NCI-H446 treated with DMSO at 0.1 percent for 48 hours (cell line): ENCODE data around the gene THUMPD3.
A peak's percentile ranks its signal among the peaks of the same experiment; 100 is the strongest.

Experiments used
- DNase-seq: peaks from one replicate; lab custom pipeline; 2025; lab: John Stamatoyannopoulos, UW

The THUMPD3 gene

DNA sequence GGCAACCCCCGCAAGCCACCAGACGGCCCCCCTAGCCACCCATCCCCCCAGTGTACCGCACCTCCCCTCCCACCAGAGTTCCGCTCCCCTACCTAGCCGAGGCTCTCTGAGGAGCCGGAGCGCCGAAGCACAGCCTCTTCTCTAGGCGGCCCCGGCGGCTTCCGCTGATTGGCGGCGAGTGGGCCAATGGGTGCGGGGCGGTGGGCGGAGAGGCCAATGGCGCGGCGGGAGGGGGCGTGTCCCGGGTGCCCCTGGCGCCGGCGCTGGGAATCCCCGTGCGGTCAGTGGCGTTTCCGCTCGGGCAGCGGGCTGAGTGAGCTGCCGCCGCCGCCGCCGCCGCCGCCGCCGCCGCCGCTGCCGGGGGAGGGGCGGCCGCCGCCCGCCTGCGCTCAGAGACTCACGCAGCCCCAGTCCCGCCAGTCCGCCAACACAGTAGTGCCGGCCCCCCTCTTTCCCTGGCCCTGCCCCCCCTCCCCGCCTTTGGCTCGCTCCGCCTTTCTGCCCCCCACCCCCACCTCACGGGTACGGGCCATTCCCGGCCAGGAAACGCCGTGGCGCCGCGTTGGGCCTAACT, 34.6 kb downstream of the THUMPD3 start, which contains the start of gene SETD5:
SETD5 (plus strand) TSS at position 284 of the 574 bp plus-strand sequence. CDS start 31,324 bp downstream, outside the sequence.
- DNase-seq: peak; percentile 85

DNA sequence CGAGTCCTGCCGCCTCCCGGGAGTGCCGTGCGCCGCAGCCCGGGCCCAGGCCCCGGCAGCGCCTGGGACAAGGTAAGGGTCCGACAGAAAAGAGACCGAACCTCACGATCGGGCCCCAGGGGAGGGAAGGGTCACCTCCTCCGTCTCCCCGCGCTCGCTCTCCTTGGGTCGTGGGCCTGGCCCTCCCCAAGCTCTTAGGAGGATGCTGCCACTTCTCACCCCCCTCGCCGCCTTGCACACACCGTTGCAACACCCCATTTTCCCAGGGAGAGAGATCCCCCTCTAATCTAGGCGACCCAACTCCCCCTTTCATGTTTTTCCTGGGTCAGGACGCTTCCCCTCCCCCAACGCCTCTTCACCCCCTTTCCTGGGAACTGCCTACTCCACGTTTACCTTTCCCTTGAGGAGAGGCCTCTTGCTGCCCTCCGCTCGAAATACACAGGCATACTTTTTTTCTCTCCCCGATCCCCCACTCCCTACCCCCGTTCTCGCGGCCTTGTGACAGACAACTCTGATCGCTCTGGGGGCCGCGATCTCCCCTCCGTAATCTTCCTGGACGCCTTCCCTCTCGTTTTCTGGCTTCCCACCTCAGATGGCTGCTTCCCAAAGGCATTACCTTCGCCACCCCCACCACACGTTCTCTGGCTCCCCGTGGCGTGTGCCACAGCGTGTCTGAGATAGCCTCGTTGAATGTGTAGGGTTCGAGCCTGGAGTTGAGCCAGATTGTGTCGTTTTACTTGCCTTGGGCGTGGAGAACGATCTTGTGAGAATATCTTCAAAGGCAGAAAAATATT, 35.2 kb downstream of the THUMPD3 start:
- peak; percentile 14 for DNase-seq

DNA sequence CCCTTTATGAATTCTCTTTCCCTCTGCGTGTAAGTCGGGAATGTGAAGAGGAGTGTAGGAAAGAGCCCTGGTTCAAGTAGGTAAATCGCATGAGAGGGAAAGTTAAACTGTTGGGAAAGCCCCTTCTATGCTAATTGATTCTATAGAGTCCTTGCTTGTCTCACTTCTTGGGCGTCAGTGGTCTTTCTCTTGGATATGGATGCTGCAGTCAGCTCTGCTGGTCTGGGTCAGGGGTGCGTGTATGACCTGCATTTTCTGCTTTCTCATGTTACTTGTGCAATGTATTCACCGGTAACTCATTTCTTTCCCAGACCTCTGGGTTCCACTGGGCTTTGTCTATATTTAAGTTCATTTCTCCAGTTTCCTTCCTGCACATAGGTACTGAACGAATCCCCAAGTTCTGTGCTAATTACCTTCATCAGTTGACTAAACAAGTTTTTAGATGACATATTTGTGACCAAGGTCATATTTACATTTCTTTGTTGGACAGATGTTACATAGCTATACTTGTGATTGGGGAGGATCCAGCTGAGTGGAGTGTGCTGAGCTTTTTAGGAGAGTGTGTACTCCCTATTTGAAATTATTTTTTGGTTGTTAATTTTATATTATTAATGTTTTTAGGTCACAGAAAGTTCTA, 36.0 kb downstream of the THUMPD3 start:
- no peak for DNase-seq

DNA sequence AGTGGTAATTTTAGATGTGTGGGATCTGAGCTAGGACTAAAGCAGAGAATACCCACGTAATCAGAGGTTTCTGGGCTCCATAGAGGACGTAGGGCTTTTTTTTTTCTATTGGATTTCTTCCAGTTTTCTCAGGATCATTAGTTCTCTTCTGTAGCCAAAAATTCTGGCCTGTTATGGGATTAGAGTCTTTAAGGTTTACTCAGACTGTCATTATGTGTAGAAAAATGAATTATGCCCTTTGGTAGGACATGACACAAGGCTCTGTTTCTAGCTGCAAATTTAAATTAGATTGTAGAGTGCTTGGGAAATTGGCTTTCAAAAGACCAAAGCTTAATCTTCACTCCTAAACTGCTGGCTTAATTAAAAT, 36.5 kb downstream of the THUMPD3 start:
- DNase-seq: peak; percentile 28

DNA sequence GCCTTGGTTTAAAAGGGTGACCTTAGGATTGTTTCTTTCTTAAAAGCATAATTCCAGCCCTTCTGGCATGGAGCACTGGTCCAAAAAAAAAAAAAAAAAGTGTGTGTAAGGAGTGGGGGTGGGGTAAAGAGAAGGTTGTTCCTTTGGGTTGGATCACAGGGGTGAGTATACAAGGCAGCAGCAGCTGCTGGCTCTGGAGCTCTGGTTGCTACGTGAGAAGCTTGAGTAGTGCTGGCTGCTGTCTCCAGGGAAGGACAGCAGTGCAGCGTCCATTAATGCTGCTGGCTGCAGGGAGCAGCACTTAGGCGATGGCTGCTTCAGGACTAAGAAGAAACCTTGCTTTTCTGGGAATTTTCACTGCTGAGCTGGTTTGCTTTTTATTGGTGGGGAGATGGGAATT, 36.9 kb downstream of the THUMPD3 start:
- peak; percentile 78 for DNase-seq

DNA sequence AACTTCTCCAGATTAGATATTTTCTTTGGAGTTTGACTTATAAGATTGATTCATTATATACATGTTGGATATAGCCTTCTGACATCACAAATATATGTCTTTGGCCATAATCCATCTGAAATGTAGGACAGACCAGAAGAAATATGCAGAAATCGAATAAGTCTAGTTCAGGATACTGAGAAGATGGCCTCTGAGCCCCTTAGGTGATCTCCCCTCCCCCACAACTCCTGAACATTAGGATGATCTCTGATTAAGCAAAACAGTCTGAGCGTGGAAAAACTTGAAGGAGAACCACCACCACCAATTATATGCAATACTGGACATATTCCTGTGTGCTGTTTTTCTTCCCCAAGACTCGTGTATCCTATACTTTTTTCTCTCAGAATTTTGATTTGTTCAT, 37.8 kb downstream of the THUMPD3 start:
- no peak for DNase-seq

DNA sequence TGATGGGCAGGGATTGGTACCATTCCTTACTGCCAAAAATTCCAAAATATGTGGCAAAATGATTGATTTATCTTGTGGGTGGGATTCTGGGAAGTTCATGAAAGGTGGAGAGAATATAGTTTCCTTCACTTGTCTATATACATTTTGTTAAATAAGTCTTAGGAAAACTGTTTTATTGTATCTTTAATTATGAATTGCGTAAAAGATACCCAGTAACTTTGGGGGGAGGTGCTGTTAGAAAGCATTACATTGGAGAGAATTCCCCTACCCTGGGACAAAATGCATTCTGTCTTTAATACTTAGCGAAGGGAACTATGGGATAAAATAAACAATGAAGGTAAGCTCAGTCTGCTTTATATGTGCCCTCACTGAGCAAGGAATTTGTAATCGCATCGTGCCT, 39.1 kb downstream of the THUMPD3 start:
- DNase-seq: no peak

DNA sequence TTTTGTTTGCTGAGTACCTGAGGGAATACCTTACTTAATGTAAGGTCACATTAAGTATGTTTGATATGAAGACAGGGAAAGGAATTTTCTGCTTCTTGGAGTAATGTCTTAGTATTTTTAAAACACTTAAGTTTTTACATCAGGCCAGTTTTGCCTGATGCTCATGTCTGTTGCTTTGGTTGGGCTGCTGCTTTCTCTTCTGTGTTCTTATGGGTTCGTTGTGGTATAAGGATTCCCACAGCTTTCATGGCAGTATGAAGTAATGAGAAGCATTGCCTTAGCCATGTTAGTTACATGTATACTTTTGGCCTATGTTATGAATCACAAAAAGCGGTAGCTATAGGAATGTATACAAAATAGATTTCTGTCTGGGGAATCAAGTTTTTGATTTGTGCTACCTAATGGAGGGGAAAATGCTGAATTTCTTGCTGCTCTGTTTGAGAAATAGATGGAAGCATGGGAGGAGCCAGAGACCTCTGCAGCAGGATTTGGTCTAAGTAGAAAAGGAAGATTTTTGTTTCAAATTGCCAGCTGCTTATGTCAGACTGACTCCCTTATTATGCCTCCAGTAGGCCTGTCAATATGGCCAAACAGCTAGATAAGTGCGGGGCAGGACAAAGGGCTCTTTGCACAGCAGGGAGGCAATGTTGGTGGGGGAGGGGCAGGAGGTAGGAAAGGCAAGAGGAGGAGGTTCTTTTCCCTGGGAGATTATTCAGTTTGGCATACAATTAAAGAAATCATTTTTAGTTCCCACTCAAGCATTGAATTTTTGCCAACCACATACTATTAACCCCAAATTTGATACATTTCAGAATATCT, 39.8 kb downstream of the THUMPD3 start:
- peak; percentile 14 for DNase-seq

DNA sequence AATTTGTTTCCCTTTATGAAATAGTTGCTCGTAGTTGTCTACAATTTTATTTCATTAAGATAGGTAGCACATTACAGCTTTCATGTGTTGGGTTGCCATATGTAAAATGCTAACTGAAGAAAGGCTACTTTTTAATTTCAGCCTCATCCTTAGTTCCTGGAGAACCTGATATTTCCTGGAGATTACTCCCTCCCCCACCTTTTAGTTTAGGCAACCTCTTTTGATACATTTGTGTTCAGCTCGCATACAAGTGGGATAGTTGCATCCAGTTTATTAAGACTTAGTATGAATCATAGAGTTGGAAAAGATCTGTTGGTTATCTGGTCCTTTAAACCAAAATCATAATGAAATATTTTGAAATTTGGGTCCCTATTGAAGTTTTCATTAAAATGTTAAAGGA, 40.6 kb downstream of the THUMPD3 start:
- no peak for DNase-seq

DNA sequence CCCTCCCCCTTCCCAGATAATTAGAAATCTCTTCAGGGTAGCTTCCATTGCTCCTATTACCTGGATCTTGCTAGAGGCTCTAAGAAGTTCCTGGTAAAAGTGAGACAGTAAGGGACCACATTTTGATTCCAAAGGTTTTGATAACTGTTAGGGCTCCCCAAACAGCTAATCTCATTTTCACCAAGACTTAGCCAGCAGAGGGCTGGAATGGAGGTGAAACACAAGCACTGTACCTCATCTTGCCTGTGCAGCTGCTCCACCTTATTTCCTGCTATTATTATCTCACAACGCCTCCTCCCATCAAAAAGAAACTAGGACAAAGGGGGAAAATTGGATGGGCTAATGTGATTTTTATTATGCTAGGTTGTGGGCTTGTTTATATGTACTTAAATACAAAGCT, 41.8 kb downstream of the THUMPD3 start:
- DNase-seq: no peak

DNA sequence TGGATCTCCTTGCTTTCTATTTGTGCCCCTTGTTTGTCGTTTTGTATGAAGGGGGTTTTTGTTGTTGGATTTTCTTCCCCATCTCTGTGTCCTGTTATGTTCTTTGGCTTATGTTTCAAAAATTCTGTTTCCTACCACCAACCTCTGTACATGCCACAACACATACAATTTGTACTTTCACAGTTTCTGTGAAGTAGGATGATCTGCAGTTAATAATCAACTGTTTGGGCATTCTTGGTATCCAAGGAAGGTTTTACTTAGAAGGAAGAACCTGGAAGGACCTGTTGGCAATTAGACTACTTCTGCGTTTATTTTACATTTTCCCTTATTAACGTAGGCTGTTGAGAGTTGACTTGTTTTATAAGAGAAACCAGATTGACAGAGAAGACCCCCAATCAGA, 42.9 kb downstream of the THUMPD3 start:
- DNase-seq: no peak

DNA sequence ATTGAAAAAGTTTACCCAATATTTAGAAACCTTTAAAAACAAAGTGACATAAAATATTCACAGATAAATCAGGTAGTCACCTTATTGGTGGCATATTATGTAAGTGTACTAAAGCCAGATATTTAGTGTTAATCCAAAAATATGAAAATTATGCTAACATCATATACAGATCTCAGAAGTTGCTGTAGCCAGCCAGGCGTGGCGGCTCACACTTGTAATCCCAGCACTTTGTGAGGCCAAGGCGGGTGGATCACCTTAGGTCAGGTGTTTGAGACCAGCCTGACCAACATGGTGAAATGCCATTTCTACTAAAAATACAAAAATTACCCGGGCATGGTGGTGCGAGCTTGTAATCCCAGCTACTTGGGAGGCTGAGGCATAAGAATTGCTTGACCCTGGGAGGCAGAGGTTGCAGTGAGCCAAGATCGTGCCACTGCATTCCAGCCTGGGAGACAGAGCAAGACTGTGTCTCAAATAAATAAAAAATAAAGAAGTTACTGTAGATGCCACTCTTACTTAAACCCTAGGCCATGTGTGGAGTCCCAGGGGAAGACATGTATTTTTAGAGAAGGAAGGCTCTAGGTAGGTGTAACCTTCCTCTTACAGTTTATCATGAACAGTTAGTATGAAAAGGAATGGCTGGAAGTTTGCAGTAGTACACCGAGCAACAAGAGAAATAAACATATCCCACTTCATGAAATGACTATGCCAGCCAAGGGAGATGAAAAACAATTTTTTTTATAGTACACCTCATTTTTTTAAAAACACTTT, 44.2 kb downstream of the THUMPD3 start:
- DNase-seq: no peak

DNA sequence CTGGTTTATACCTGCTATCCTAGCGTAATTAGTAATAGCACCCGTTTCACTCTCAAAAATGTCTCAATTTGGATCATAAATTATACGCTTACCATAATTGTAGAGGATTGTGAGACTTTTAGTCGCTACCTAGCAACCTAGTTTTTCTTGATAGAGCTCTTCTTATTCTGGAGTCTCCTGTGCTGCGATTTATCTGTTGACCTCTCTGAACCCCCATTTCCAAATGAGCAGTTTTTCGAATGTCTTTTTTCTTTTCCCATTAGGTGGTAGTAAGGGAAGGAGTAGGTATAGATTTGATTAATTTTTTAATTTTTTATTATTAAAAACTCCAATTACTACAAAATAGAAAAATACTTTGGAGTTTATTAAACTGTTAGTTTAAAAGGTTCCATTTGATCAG, 45.2 kb downstream of the THUMPD3 start:
- DNase-seq: no peak

DNA sequence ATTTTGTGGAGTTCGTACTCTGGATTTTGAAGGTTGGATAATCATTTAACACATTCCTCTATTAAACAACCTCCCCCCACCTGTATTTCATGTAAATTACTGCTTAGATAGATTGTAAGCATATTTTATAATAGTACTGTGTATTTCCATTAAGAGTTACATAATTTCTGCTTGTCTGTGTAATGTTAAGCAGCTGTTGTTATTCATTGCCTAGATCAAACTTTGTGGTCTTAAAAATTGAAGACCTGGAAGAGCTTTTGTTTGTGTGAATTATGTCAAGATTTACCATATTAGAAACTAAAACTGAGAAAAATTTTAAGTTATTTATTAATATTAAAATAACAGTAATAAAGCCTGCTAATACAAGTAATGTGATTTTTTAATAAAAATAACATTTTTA, 45.7 kb downstream of the THUMPD3 start:
- no peak for DNase-seq

DNA sequence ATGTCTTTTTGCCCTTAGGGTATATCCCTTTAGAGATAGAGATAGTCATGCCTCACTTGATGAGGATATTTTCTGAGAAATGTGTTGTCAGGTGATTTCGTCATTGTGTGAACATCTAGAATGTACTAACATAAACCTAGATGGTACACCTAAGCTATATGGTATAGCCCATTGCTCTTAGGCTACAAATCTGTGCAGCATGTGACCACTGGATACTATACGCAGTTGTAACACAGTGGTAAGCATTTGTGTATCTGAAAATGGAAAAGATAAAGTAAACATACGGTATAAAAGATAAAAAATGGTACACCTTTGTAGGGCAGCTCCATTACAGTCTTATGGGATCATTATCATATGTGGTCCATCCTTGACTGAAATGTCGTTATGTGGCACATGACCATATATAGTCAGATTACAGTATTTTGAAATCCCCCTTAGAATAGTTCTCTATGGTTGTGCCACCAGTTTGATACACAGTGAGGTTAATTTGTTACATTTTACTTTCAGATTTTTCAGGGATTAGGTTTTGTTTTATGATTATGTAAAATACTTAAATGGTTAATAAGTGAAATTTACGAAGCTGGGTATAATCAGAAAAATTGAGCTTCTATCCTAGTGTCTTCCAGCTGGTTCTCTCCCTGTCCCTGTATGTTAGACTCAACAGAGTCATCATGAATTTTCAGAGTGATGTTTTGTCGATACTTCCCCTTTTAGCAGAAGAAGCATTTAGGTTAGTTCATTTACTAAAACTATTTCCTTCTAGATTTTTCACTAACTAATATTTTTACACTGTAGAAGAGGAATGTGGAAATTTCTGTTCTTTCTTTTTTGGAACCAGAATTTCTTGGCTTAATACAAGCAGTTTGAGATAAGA, 47.4 kb downstream of the THUMPD3 start:
- no peak for DNase-seq

DNA sequence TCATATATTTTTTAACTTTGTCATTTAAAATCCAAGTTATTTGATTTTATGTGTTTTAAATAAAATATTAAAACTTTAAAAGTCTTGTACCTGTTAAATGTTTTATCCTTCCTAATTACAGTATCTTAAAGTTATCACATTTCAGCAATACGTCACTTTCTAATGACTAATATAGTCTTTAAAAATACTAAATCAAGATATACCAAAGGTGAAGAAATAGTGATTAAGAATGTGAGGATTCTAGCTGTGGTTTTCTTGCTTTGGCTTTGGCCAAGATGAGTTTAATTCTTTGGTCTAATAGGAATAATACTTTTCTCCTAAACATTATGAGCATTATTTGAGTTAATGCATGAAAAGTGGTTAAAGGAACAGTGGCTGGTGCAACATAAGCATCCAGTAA, 48.4 kb downstream of the THUMPD3 start:
- DNase-seq: no peak

DNA sequence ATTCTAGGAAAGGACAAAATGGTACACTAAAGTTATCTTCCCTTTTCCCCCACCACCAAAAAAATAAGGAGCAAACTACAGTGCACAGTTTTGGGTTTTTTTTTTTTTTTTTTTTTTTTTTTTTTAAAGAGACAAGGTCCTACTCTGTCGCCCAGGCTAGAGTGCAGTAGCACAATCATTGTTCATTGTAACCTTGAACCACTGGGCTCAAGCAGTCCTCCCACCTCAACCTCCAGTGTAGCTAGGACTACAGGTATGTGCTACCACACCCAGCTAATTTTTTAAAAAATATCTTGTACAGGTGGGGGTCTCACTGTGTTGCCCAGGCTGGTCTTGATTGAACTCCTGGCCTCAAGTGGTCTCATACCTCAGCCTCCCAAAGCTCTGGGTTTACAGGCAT, 49.4 kb downstream of the THUMPD3 start:
- no peak for DNase-seq

DNA sequence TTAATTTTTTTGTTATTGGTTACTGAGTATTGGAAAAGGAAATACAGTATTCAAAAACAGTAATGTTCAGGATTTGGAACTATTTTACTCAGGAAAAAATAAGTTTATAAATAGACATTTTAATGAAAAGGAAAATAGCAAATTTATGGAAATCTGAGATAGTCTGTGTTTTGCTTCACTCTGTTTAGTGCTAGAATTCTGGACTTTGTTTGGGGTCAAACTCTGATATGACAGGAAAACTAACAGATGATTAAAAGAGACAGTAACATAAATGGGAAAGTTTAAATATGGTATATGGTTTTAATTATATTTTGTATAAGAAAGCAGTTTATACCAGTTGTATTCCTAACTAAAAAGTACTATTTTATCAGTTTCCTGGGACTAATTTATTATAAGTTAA, 52.0 kb downstream of the THUMPD3 start:
- DNase-seq: no peak

DNA sequence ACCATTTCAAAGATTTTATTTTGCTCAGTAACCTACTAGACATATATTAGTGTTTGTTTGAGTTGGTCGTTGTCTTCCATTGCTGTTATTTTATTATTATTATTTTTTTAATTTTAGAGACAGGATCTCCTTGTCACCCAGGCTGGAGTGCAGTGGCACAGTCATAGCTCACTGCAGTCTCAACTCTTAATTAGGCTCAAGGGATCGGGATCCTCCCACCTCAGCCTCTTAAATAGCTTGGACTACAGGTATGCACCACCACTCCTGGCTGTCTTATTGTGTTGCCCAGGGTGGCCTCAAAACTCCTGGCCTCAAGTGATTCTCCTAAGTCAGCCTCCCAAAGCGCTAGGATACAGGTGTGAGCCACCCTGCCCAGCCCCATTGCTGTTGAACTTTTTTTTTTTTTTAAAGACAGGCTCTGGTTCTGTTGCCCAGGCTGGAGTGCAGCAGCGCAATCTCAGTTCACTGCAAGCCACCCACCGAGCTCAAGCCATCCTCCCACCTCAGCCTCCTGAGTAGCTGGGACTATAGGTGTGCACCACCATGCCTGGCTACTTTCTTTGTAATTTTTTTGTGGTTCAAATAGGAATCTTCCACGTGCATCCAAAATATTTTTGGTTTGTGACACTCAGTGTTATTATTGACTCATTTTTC, 52.8 kb downstream of the THUMPD3 start:
- DNase-seq: no peak

DNA sequence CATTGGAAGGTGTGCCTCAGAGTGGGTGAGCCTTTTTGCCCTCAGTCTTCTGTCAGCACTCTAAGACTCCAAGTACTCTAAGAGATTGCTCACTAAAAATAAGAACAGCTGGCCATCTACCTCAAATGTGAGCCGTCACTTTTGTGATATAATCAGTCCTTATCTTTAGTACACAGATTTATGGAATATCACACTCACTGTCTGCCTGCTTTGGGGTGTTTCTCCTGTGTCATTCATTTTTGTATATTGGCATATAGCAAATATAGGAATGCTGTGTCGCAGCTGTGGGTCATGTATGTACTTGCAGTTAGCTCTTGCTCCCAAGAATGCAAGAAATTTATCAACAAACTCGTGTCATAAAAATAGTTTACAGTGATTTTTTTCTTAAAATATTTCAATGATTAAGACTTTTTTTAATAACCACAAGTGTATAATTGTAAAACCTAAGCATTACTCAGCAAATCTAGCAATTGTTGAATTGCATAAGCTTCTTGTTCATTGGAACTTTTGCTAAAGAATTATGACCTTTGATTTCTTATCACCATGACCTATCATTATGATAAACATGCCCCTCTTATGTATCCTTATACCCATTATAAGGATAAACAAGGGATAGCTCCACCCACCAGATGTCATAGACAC, 53.4 kb downstream of the THUMPD3 start:
- no peak for DNase-seq
